ENCODE measurements around the gene LRPPRC.

Gene LRPPRC

DNA sequence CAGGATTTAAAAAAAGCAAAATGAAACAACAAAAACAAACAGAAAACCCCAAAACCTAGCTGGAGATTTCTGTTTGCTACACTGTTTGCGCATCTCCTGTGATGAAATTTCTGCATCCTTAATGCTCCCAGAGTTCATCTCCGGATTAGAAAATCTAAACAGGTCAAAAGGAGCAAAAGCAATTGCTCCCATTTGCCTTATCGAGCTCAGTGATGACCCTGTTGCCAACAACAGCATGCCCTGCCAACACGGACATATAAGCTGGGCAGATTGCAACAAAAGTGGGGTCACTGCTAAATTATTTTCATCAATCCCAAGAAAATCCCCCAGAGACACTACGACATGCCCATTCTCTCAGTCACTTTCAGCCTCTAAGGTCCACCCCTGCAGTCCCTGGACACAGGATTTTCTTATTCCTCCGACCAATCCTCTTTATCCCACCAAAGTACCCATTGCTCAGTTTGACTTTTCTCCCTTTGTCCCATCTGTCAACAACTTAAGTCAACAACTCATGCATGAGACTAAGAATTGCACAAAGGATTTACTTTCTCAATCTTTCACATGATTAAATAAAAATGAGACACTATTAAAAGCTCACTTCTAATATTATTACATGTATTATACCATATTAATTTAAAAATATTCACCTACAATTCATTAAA, 89.2 kb downstream of the LRPPRC start:
- DNase-seq (ENCODE audit: low spot score), result no peak

- DNase-seq (ENCODE audit: low spot score), result no peak
Observed at GRCh38 chr2:43905871-43906270, 89.9 kb downstream of the LRPPRC start.

DNA sequence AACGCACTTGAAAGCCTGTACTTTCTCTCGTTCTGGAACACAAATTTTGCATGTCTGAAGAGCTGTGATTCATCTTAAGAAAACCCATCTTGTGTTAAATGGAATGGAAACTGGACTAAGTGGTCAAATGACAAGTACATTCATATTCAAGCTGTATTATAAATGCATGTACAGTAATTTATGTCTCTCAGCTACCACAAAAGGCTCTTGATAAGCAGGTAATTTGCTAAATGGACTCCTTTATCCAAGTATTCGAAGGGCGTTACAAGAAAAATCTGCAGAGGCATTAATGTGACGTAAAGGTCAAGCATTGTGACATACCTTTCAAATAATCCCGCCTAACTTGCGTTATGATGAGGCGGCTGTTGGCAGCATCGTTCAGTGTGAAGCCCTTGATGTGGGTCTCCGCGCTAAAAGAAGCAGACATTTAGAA, 90.4 kb downstream of the LRPPRC start:
- no peak for DNase-seq (ENCODE audit: low spot score)

DNA sequence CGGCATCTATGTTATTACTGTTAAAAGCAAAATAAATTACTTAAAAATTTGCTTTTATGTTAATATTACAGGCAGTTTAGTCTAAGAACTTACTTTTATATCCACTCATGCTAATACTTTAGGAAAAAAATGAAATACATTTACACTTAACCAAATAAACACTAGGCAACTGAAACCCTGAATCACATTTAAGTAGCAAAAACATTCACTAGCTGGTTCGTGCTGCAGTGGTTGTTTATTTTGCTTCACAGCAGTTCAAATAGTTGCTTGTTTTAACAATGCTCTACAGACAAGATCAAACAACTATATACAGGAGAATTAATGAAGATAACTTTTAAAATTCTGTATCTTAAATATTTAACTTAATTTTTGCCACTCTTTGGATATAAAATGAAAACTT, 96.2 kb downstream of the LRPPRC start:
- no peak for DNase-seq (ENCODE audit: low spot score)

DNA sequence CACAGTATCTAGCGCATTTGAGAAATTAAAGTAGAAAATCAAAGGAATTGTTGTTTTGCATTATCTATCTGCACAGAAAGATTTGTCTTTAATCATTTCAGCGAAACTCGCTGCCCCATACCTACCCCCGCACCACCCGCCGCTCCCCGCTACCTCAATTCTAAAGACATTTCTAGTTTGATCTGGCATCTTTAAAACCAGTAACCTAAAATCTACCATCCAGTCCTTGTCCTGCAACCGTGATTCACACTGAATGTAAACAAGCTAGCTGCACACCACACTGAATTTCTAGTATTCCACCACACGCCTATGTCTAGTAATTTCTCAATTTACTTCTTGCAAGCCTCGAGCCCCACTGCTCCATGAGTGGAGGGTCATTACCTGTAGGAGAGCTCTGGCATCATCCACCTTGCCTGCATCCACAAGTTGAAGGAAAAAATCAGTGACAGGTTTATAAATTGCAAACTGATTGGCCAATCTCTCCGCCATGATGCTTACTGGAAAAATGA, 96.9 kb downstream of the LRPPRC start:
- DNase-seq (ENCODE audit: low spot score), result no peak

GRCh38 chr2:43898134-43898837, 97.5 kb downstream of the LRPPRC start:
- no peak for DNase-seq (ENCODE audit: low spot score)

GRCh38 chr2:43897492-43897891, 98.3 kb downstream of the LRPPRC start:
- DNase-seq (ENCODE audit: low spot score), result no peak

- DNase-seq (ENCODE audit: low spot score), result no peak
Observed at GRCh38 chr2:43896906-43897305, 98.9 kb downstream of the LRPPRC start.

- DNase-seq (ENCODE audit: low spot score), result no peak
Observed at GRCh38 chr2:43894743-43895142, 101.0 kb downstream of the LRPPRC start.

- no peak for DNase-seq (ENCODE audit: low spot score)
Observed at GRCh38 chr2:43890855-43891254, 104.9 kb downstream of the LRPPRC start.

- DNase-seq (ENCODE audit: low spot score), result no peak
Observed at GRCh38 chr2:43889416-43889815, 106.4 kb downstream of the LRPPRC start.

- DNase-seq (ENCODE audit: low spot score), result no peak
Observed at GRCh38 chr2:43887176-43887575, 108.6 kb downstream of the LRPPRC start.

DNA sequence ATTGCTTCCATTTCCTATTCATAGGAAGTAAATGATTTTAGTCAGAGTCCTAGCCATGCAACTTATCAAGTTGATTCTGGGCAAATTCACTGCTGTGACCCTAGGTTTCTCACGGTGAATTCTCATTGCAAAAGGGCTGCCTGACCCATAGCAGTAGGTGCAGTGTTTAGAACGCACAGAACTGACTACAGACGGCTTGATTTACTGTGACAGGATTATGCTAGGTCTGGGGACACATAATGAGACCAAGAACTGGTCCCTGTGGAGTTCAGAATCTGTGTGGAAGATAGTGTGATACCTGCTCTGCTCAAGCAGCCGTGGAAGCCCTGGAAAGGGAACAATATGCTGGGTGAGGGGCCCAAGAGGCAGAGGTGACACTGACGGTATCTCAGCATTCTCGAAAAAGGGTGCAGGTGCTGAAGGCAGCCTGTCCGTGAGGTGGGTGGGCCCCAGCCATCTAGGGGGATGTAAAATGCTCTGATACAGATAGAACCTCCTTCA, 110.6 kb downstream of the LRPPRC start:
- no peak for DNase-seq (ENCODE audit: low spot score)

- no peak for DNase-seq (ENCODE audit: low spot score)
Observed at GRCh38 chr2:43884689-43885088, 111.1 kb downstream of the LRPPRC start.

DNA sequence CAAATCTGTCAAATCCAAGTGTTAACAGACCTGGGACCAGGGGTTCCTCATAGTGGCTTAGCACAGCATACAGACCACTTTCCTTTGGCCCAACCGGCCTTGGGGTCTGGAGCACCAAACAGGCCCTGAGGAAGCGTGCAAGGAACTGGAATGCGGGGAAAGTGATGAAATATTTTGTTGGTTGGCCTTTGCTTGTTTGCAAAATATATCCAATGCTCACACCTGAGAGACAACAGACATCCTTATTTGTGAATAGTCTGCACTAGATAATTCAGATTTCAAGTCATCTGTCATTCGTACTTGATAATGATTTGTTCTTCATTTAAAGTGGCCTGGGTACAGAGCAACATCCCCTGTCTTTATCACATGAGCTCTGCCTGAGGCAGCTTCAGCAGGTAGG, 113.5 kb downstream of the LRPPRC start:
- DNase-seq (ENCODE audit: low spot score), result no peak

- DNase-seq (ENCODE audit: low spot score), result no peak
Observed at GRCh38 chr2:43880952-43881351, 114.8 kb downstream of the LRPPRC start.

DNA sequence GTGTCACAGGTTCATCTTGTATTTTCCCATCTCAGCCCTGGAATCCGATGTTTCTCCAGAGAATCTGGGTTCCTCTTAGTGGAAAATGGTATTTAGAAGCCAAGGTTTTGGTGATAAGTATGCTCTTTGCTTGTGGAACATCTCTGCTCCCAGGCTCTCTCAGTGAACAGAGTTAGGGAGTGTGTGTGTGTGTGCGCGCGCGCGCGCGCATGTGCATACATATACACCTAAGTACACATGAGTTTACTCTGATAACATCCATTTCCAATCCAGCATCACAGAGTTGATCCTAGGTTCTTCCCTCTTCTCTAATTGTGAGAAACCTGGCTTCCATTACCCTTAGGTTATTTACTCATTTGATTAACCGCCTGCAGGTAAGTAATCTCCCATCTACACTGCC, 115.3 kb downstream of the LRPPRC start:
- no peak for DNase-seq (ENCODE audit: low spot score)

GRCh38 chr2:43879261-43879660, 116.5 kb downstream of the LRPPRC start:
- no peak for DNase-seq (ENCODE audit: low spot score)

DNA sequence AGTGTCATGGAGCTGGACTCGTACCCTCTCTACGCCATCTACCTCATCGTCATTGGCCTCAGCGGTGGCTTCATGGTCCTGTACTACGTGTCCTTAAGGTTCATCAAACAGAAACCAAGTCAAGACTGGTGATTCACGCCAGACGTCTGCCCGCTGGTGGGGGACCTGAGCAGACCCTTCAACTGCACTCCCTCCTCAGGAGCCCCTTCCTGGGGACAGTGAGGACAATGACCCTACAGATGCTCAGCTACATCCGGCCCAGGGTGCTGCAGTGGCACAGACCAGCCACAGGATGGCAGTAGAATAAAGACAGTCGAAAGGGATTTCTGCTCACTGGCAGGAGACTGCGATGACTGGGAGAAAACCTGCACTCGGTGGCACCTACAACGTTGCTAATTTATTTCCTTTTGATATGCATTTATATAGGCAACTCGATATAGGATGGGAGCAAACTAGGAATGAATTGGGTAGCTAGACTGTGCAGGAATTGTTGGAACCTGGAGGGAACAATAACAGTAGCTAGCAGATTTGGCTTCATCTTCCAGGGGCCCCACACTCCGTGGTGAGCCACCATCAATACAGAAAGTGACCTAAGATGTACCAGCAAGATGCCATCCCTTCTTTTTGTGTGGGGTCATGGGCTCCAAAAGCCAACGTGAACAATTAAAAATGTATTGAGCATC, 117.9 kb downstream of the LRPPRC start:
- peak; percentile 87 for DNase-seq (ENCODE audit: low spot score)

GRCh38 chr2:43874776-43875451, 120.9 kb downstream of the LRPPRC start:
- no peak for DNase-seq (ENCODE audit: low spot score)

DNA sequence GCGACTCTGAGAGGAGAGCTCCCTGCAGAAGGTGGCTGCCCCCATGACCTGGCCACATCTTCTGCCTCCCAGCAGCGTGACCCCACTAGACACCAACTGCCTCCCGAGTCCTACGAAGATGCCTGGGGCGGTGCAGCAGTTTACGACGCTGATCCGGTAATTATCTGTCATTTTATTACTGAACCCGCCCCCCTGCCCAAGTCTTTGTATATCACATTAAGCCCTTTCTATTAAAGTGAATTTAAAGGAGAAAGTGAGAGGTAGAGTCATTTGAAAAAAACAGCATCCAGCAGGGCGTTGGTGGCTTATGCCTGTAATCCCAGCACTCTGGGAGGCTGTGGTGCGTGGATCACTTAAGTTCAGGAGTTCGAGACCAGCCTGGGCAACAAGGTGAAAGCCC, 123.6 kb downstream of the LRPPRC start:
- no peak for DNase-seq (ENCODE audit: low spot score)

DNA sequence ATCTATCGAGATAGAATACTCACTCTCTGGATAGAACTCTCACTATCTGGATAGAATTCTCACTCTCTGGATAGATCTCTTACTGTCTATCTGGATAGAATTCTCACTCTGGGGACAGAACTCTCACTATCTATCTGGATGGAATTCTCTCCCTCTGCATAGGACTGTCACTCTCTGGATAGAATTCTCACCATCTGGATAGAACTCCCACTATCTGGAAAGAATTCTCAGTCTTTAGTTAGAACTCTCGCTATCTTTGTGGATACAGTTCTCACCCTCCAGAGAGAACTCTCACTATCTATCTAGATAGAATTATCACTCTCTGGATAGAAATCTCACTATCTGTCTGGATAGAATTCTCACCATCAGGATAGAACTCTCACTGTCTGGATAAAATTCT, 140.5 kb downstream of the LRPPRC start:
- DNase-seq (ENCODE audit: low spot score), result no peak
